Epidermal melanocyte (primary cell): ENCODE results near the gene SHROOM3.

Experiments
- DNase-seq: peaks from one replicate; pipeline ENCODE4 v3.0.0; 2011; ENCODE audit warnings: low spot score; ENCODE audit not compliant: insufficient read length

SHROOM3 gene

GRCh38 chr4:76691807-76692582 lies 257.0 kb downstream of the SHROOM3 start:
- no peak for DNase-seq

DNA sequence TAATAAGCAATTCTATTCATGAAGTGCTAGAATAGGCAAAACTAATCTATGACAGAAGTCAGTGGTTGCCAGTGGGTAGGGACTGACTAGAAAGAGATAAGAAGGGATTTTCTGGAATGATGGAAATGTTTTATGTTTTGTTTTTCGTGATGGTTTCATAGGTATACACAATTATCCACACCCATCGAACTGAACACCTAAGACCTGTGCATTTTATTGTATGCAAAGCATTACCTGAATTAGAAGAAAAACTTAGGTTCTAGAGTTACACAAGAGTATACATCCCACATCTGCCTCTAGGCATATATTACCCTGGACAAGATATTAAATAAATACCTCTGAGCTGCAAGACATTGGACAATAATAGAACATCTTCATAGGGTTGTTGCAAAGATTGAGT lies 257.7 kb downstream of the SHROOM3 start:
- no peak for DNase-seq

DNA sequence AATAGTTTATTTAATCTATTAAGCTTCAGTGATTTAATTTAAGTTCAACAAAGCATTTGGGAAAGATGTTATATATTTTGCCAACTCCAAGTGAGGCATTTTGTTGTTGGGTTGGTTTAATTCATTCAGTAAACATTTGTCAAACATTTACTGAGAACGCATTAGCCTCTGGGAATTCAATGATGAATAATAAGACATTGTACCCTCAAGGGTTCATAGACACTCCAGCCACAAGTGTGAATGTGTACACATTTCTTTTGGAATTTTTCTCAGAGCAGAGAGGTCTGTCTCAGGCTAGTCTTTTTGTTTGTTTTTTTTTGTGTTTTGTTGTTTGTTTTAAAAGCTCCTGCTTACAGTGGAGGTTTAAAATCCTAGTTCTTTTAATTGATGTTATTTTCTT lies 259.0 kb downstream of the SHROOM3 start:
- DNase-seq: no peak

- DNase-seq: no peak
Observed at GRCh38 chr4:76696109-76696508, 261.1 kb downstream of the SHROOM3 start.

DNA sequence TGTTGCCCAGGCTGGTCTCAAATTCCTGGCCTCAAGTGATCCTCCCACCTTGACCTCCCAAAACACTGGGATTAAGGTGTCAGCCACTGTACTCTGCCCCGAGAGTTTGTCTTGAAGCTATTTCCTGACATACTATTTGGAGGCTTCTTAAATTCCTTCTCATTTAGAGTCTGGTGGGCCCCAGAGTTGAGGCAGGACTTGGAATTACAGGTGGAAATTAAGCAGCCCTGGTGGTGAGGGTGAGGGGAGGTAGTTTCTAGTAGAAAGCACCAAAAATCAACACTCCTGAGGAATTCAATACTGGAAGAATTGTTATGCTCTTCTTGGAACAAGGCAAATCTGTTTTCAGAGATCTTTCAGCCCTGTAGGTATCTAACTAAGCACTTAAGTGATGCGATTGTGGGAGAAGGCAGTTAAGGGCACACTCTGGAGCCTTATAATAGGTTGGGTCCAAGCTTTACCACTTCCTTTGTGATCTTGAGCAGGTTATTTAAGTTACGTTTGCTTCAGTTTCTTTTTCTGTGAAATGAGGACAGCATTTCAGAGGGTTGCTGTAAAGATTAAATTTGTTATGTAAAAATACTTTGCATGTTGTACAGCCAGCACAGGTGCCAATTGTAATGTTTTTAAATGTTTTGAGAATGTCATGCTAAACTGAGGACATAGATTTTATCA lies 262.2 kb downstream of the SHROOM3 start:
- no peak for DNase-seq

GRCh38 chr4:76698141-76698540 lies 263.1 kb downstream of the SHROOM3 start:
- no peak for DNase-seq

DNA sequence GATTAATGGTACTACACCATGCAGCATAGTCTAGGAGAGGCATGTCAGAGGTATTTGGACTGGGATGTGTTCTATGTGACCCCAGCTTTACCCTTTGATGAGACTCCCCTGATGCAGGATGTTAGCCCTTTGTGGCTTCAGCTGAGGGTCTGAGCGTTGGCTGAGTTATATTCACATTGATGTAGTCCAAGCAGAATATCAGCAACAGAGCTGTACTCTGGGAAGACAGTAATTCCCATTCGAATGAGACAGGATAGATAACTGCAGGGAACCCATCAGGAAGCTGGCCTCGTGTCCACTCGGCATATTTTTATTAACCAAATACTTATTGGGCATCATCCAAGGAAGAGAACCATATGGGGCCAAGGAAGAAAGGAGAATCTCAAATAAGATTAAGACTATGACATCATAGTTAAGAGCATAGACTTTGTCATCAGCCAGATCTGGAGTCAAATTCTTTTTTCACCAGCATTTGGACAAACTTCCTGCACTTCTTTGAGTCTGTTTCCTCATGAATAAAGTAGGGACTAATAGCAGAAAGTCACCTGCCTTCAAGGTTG lies 264.8 kb downstream of the SHROOM3 start:
- DNase-seq: no peak

GRCh38 chr4:76702440-76703122 lies 267.6 kb downstream of the SHROOM3 start:
- DNase-seq: no peak

DNA sequence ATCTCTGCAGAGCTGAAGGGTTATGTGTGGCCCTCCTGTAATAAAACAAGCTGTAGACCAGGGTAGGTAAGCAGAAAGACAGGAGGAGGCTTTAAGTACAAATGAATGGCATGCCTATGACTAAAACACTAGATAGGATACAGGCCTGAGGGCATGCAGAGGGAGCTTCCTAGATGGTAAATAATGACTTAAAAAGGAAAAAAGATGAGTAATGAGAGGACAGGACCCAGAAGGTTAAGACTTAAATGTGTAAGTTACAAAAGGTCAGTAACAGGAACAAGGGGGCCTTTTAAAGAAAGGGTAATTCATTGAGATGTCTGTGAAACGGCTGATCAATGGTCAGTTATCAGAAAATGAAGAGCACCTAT lies 268.1 kb downstream of the SHROOM3 start:
- no peak for DNase-seq

DNA sequence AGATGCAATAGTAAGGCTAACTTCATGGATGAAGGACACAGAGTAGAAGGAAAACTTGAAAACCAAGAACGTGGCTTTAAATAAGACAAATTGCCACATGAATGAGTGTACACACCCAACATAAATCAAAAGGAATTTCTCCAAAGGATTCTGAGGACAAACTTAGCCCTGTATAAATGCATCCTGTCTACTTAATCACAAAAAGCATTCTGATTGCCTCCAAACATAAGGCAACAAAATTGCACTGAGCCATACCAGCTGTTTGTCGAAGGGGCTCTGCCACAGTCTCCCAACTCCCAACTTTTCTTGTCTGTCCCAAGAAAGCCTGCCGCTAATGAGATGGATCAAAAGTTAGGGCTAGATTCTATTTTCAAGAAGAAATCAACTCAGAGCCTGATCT lies 268.6 kb downstream of the SHROOM3 start:
- no peak for DNase-seq

GRCh38 chr4:76704133-76704881 lies 269.3 kb downstream of the SHROOM3 start:
- no peak for DNase-seq

DNA sequence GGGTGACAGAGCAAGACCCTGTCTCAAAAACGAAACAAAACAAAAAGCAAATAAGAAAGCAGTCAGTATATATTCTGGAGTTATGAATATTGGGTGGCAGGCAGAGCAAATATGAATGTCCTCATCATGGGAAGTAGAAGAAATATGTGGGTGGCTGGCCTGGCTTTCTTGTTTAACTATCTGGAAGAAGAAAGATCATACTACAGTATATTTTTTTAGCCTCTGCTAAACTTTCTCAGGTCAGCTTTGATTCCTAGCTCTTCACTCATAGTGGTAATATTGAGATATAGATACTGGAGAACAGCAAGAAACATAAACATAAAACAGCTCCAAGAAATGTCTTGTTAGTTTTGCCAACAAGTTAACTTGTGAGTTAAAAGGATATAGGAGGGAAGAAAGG lies 270.4 kb downstream of the SHROOM3 start:
- no peak for DNase-seq

- DNase-seq: no peak
Observed at GRCh38 chr4:76706581-76706980, 271.6 kb downstream of the SHROOM3 start.

DNA sequence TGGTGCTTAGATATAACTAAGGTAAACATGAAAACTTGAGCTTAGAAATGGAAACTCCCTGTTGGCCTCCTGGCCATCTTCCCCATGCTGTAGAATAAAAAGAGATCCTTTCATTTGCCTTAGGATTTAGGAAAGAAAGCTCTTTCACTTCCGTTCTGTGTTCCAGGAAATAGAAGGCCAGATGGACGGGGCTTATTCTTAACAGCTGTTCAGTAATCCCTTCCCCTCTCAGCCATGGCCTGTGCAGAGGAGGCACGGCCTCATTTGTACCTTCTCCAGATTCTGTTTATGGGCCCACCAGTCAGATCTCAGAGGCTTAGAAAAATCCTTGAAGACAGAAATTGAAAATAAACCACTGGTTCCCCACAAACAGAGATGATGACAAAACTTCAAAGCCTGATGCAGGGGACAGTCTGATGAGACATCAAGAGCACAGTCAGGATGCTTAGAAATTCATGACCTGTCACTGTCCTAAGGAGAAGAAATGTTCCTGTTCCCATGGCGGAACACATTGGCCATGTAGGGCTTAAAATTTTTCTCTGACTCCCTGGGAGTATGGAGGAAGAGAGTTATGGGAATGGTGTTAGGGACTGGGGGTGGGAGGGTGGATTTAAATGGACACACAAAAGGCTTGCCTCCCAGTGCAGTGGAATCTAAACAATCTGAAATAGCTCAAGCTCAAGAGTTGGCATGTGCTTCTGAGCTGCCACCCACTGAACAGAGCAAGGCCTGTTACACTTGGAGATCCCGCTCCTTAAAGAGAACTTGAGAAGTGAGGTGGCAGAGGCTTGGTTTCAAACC lies 274.1 kb downstream of the SHROOM3 start:
- no peak for DNase-seq

DNA sequence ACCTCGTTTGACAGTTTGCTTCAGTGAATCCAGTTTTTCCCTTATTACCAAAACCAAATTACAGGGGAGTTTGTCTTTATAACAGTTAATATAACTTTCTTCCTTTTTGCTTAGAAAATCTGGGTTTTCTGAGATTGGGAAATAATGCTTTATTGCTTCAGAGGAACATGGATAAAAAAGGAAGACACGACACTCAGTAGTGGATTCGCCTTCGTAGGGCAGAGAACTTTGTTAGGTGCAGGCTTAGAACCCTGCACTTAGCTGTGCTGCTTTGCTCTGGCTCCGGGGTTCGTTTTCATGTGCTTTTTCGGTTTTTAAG lies 274.7 kb downstream of the SHROOM3 start:
- DNase-seq: no peak

- DNase-seq: no peak
Observed at GRCh38 chr4:76712564-76712963, 277.5 kb downstream of the SHROOM3 start.

GRCh38 chr4:76714226-76714625 lies 279.2 kb downstream of the SHROOM3 start:
- no peak for DNase-seq

GRCh38 chr4:76716020-76716419 lies 281.0 kb downstream of the SHROOM3 start:
- no peak for DNase-seq

- no peak for DNase-seq
Observed at GRCh38 chr4:76716658-76717057, 281.6 kb downstream of the SHROOM3 start.

GRCh38 chr4:76717431-76717830 lies 282.4 kb downstream of the SHROOM3 start:
- DNase-seq: no peak

DNA sequence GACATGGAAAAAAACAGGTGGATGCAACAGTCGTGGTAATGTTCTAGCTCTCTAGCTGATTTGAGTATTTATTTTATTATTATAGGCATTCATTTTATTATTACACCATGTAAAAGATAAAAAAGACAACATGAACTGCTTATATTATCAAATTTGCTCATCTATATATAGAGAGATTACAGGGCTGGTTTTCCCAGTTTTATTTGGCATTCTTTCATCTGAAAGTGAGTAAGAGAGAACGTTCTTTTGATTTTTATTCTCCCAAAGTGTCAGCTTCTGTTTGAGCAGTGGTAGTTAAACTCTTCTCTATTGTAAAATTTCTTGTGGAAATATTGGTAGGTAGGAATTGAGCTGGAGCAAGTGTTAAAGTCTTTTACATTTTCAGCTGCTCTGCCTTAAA lies 283.0 kb downstream of the SHROOM3 start:
- DNase-seq: no peak
